ENCODE data around the gene PLRG1. TPM values are rescaled to one million over a fixed set of nuclear protein-coding genes. Genes with fewer than 3 reads are reported as not detected.

Gene PLRG1
- total RNA-seq, 1 experiment from 2014 or later: 72.5 TPM

GRCh38 chr4:154527308-154527707 lies 22.9 kb downstream of the PLRG1 start:
- CTCF ChIA-PET: interaction anchor here (0.5 kb wide), 1 partner anchor 159 kb away, joined by 4 read pairs; no protein-coding TSS in a partner anchor
- no peak for TF ChIP-seq CTCF (IDR thresholded peaks at IDR 0.05; ENCODE audit: unreplicated experiment)
- H3K9me3 Mint-ChIP-seq (ENCODE audit: low read depth, unreplicated experiment): no peaks in the 10 kb centered on the region
- no peaks in the 10 kb centered on the region for H3K36me3 Mint-ChIP-seq (ENCODE audit: insufficient read depth, unreplicated experiment)
- H3K4me3 Mint-ChIP-seq (ENCODE audit: low read depth, unreplicated experiment): no peak overlapping the region
- no peak for DNase-seq
- no peaks in the 10 kb centered on the region for H3K4me1 Mint-ChIP-seq (ENCODE audit: low read depth, unreplicated experiment)
- BruUV-seq (replicated peaks): no TSS peak
- no peaks in the 10 kb centered on the region for H3K27me3 Mint-ChIP-seq (ENCODE audit: unreplicated experiment)
- intact Hi-C loops (cut with micrococcal nuclease; ENCODE audit: unreplicated experiment): no loop called here
- no peak overlapping the region for H3K27ac Mint-ChIP-seq (ENCODE audit: unreplicated experiment)

- DNase-seq: no peak
- TF ChIP-seq CTCF (IDR thresholded peaks at IDR 0.05; ENCODE audit: unreplicated experiment): no peak
- BruUV-seq (replicated peaks): no TSS peak
- Mint-ChIP-seq H3K27ac (ENCODE audit: unreplicated experiment) (no peak overlapping the region), H3K27me3 (ENCODE audit: unreplicated experiment) (no peaks in the 10 kb centered on the region), H3K36me3 (ENCODE audit: insufficient read depth, unreplicated experiment) (no peaks in the 10 kb centered on the region), H3K4me3 (ENCODE audit: low read depth, unreplicated experiment) (no peak overlapping the region), H3K4me1 (ENCODE audit: low read depth, unreplicated experiment) (no peaks in the 10 kb centered on the region), H3K9me3 (ENCODE audit: low read depth, unreplicated experiment) (no peaks in the 10 kb centered on the region)
- CTCF ChIA-PET: no interaction called here
- intact Hi-C loops (cut with micrococcal nuclease; ENCODE audit: unreplicated experiment): no loop called here
Measured at GRCh38 chr4:154526151-154526550, 24.0 kb downstream of the PLRG1 start.

GRCh38 chr4:154521607-154522006 lies 28.6 kb downstream of the PLRG1 start:
- Mint-ChIP-seq H3K36me3 (ENCODE audit: insufficient read depth, unreplicated experiment) (no peaks in the 10 kb centered on the region), H3K4me3 (ENCODE audit: low read depth, unreplicated experiment) (no peak overlapping the region), H3K27me3 (ENCODE audit: unreplicated experiment) (no peaks in the 10 kb centered on the region), H3K27ac (ENCODE audit: unreplicated experiment) (no peak overlapping the region), H3K4me1 (ENCODE audit: low read depth, unreplicated experiment) (no peaks in the 10 kb centered on the region), H3K9me3 (ENCODE audit: low read depth, unreplicated experiment) (no peaks in the 10 kb centered on the region)
- CTCF ChIA-PET: no interaction called here
- DNase-seq: no peak
- BruUV-seq (replicated peaks): no TSS peak
- intact Hi-C loops (cut with micrococcal nuclease; ENCODE audit: unreplicated experiment): no loop called here
- TF ChIP-seq CTCF (IDR thresholded peaks at IDR 0.05; ENCODE audit: unreplicated experiment): no peak

GRCh38 chr4:154519214-154519613 lies 31.0 kb downstream of the PLRG1 start:
- intact Hi-C loops (cut with micrococcal nuclease; ENCODE audit: unreplicated experiment): no loop called here
- H3K9me3 Mint-ChIP-seq (ENCODE audit: low read depth, unreplicated experiment): no peaks in the 10 kb centered on the region
- no peaks in the 10 kb centered on the region for H3K36me3 Mint-ChIP-seq (ENCODE audit: insufficient read depth, unreplicated experiment)
- no peaks in the 10 kb centered on the region for H3K27me3 Mint-ChIP-seq (ENCODE audit: unreplicated experiment)
- CTCF ChIA-PET: no interaction called here
- BruUV-seq (replicated peaks): no TSS peak
- TF ChIP-seq CTCF (IDR thresholded peaks at IDR 0.05; ENCODE audit: unreplicated experiment): no peak
- no peaks in the 10 kb centered on the region for H3K4me1 Mint-ChIP-seq (ENCODE audit: low read depth, unreplicated experiment)
- H3K4me3 Mint-ChIP-seq (ENCODE audit: low read depth, unreplicated experiment): no peak overlapping the region
- H3K27ac Mint-ChIP-seq (ENCODE audit: unreplicated experiment): no peak overlapping the region
- DNase-seq: no peak

Data from Calu3 (cell line).